Tibial nerve (tissue), 4 donors: ENCODE measurements around the gene CFAP299. TPM values are rescaled to one million over a fixed set of nuclear protein-coding genes. Genes with fewer than 3 reads are reported as not detected.
A peak's percentile ranks its signal among the peaks of the same experiment; 100 is the strongest.

Source experiments
- DNase-seq, 2 donors: peaks; one replicate each; pipeline ENCODE4 v3.0.0-alpha.2; 2019; ENCODE audit warnings: low spot score in 2 of 2
- H3K27ac ChIP-seq, 4 donors: fragments of 200-600 bp; sonication (generic) in 3 of 4; one replicate each; pipeline ENCODE4 v1.5.1; 2017 to 2019; ENCODE audit warnings: mild to moderate bottlenecking in 1 of 4
- H3K27me3 ChIP-seq, 2 donors: fragments of 200-600 bp; sonication (generic) in 1 of 2; one replicate each; pipeline versions ENCODE4 v1.5.1 to v1.6.0; 2017 to 2019
- H3K36me3 ChIP-seq, 3 donors: fragments of 200-600 bp; sonication (generic); one replicate each; pipeline ENCODE4 v1.5.1; 2018 to 2019
- H3K4me1 ChIP-seq, 4 donors: fragments of 200-600 bp; sonication (generic) in 3 of 4; one replicate each; pipeline ENCODE4 v1.5.1; 2017 to 2019
- H3K4me3 ChIP-seq, 4 donors: fragments of 200-600 bp; sonication (generic) in 3 of 4; one replicate each; pipeline ENCODE4 v1.5.1; 2017 to 2019; ENCODE audit warnings: mild to moderate bottlenecking in 1 of 4, moderate library complexity in 1 of 4
- H3K9me3 ChIP-seq, 4 donors: fragments of 200-600 bp; sonication (generic) in 3 of 4; one replicate each; pipeline ENCODE4 v1.5.1; 2017 to 2019
- CTCF ChIP-seq, 5 experiments: fragments of 200-600 bp in 3 of 5; fragments of 450-650 bp in 2 of 5; sonication (generic) in 3 of 5; IDR thresholded peaks; one replicate each; pipeline ENCODE4 v1.5.1; 2016 to 2019; ENCODE audit warnings: antibody characterized with exemption in 5 of 5, mild to moderate bottlenecking in 3 of 5, moderate library complexity in 2 of 5
- EP300 ChIP-seq, 2 donors: sonication (generic); formaldehyde crosslinking; IDR thresholded peaks; one replicate each; pipeline ENCODE4 v1.6.1; 2017; ENCODE audit warnings: antibody characterized with exemption in 2 of 2, mild to moderate bottlenecking in 1 of 2
- POLR2A ChIP-seq, 2 donors: fragments of 450-650 bp; IDR thresholded peaks; one replicate each; pipeline ENCODE4 v1.6.1; 2017; ENCODE audit warnings: antibody characterized with exemption in 2 of 2, mild to moderate bottlenecking in 2 of 2, moderate library complexity in 2 of 2
- WGBS, 2 donors: methylation state at CpG; one replicate each; pipeline ENCODE4 v1.1.5; 2018; 5-methylcytosine and 5-hydroxymethylcytosine counted together
- total RNA-seq, 4 donors: library from RNA; depleted of rRNA; stranded (reverse); fragments of >200 nt; gene quantifications; one replicate each; pipeline ENCODE4 v1.1.0, GENCODE V29; 2016

The CFAP299 gene
- total RNA-seq, 4 donors from 2014 or later, result under 0.01 to 0.87 (median 0.39) TPM; not detected in 1

GRCh38 chr4:80963051-80963450 lies 627.5 kb downstream of the CFAP299 start:
- DNase-seq, result no peak
- Histone ChIP-seq H3K36me3 (no peaks in the 10 kb centered on the region), H3K27ac (no peak overlapping the region), H3K4me1 (no peaks in the 10 kb centered on the region), H3K9me3 (no peaks in the 10 kb centered on the region), H3K27me3 (no peaks in the 10 kb centered on the region), H3K4me3 (no peak overlapping the region)
- 64 to 81% methylated on average over 2 of the region's 2 CpGs for WGBS, 2 donors
- TF ChIP-seq EP300 (IDR thresholded peaks at IDR 0.05) (no peak), POLR2A (IDR thresholded peaks at IDR 0.05) (no peak), CTCF (IDR thresholded peaks at IDR 0.05) (no peak)

- Histone ChIP-seq H3K27ac (no peak overlapping the region), H3K36me3 (no peaks in the 10 kb centered on the region), H3K4me3 (no peak overlapping the region), H3K27me3 (no peaks in the 10 kb centered on the region), H3K9me3 (no peaks in the 10 kb centered on the region), H3K4me1 (no peaks in the 10 kb centered on the region)
- DNase-seq, result no peak
- no peak for TF ChIP-seq EP300 (IDR thresholded peaks at IDR 0.05)
- TF ChIP-seq POLR2A (IDR thresholded peaks at IDR 0.05), result no peak
- TF ChIP-seq CTCF (IDR thresholded peaks at IDR 0.05), result no peak
- 86 to 92% methylated on average over 4 of the region's 4 CpGs for WGBS, 2 donors
Measured at GRCh38 chr4:80967346-80967745, 631.8 kb downstream of the CFAP299 start.

GRCh38 chr4:80980239-80980638 lies 644.7 kb downstream of the CFAP299 start:
- WGBS, 2 donors, result 52 to 56% methylated on average over 3 of the region's 3 CpGs
- no peak overlapping the region for H3K4me3 ChIP-seq
- no peak overlapping the region for H3K27ac ChIP-seq
- no peaks in the 10 kb centered on the region for H3K4me1 ChIP-seq
- no peak for DNase-seq
- H3K27me3 ChIP-seq, result no peaks in the 10 kb centered on the region
- TF ChIP-seq CTCF (IDR thresholded peaks at IDR 0.05) (no peak), EP300 (IDR thresholded peaks at IDR 0.05) (no peak), POLR2A (IDR thresholded peaks at IDR 0.05) (no peak)
- H3K36me3 ChIP-seq, result no peaks in the 10 kb centered on the region
- no peaks in the 10 kb centered on the region for H3K9me3 ChIP-seq

GRCh38 chr4:80986011-80986410 lies 650.5 kb downstream of the CFAP299 start:
- Histone ChIP-seq H3K4me1 (no peaks in the 10 kb centered on the region), H3K9me3 (no peaks in the 10 kb centered on the region), H3K36me3 (no peaks in the 10 kb centered on the region), H3K4me3 (no peak overlapping the region), H3K27ac (no peak overlapping the region), H3K27me3 (no peaks in the 10 kb centered on the region)
- TF ChIP-seq CTCF (IDR thresholded peaks at IDR 0.05), result no peak
- TF ChIP-seq POLR2A (IDR thresholded peaks at IDR 0.05), result no peak
- no peak for TF ChIP-seq EP300 (IDR thresholded peaks at IDR 0.05)
- no peak for DNase-seq

- H3K36me3 ChIP-seq, result no peaks in the 10 kb centered on the region
- WGBS, 2 donors, result 3 to 9% methylated on average over 2 of the region's 2 CpGs
- no peak overlapping the region for H3K4me3 ChIP-seq
- no peaks in the 10 kb centered on the region for H3K9me3 ChIP-seq
- TF ChIP-seq CTCF (IDR thresholded peaks at IDR 0.05), result peak; percentile 43 to 66 (median 50)
- no peak for TF ChIP-seq POLR2A (IDR thresholded peaks at IDR 0.05)
- H3K4me1 ChIP-seq, result no peaks in the 10 kb centered on the region
- no peak overlapping the region for H3K27ac ChIP-seq
- no peaks in the 10 kb centered on the region for H3K27me3 ChIP-seq
- DNase-seq, result peak in 1 of 2 donors; percentile 61
Measured at GRCh38 chr4:80989921-80990544, 654.5 kb downstream of the CFAP299 start.
